Measurements from ENCODE around the gene RNF212. TPM values are rescaled to one million over a fixed set of nuclear protein-coding genes. Genes with fewer than 3 reads are reported as not detected.

The RNF212 gene
- total RNA-seq (ENCODE audit: low replicate concordance) = 2.8 and 6.9 TPM in 2 replicates

- H3K4me3 ChIP-seq (ENCODE audit: low read depth, low read length) = peak within 1 kb of the TSS; percentile 45
- no peak for DNase-seq (ENCODE audit: low read depth)
- no peak for TF ChIP-seq CTCF (IDR thresholded peaks at IDR 0.05; ENCODE audit: insufficient read depth, low read length)
Measured at GRCh38 chr4:1113311-1114009, at the start of gene RNF212. Gene RNF212 (minus strand): TSS chr4:1113564. CDS start chr4:1113464, 100 bp downstream.

GRCh38 chr4:1160351-1160750 is 47.0 kb upstream of the RNF212 start:
- no peak overlapping the region for H3K4me3 ChIP-seq (ENCODE audit: low read depth, low read length)
- no peak for TF ChIP-seq CTCF (IDR thresholded peaks at IDR 0.05; ENCODE audit: insufficient read depth, low read length)
- no peak for DNase-seq (ENCODE audit: low read depth)

GRCh38 chr4:1156069-1156468 is 42.7 kb upstream of the RNF212 start:
- no peak for TF ChIP-seq CTCF (IDR thresholded peaks at IDR 0.05; ENCODE audit: insufficient read depth, low read length)
- DNase-seq (ENCODE audit: low read depth) = no peak
- H3K4me3 ChIP-seq (ENCODE audit: low read depth, low read length) = no peak overlapping the region

GRCh38 chr4:1155314-1155713 is 42.0 kb upstream of the RNF212 start:
- no peak overlapping the region for H3K4me3 ChIP-seq (ENCODE audit: low read depth, low read length)
- TF ChIP-seq CTCF (IDR thresholded peaks at IDR 0.05; ENCODE audit: insufficient read depth, low read length) = no peak
- DNase-seq (ENCODE audit: low read depth) = peak; percentile 30

GRCh38 chr4:1154523-1155182 is 41.3 kb upstream of the RNF212 start:
- no peak for TF ChIP-seq CTCF (IDR thresholded peaks at IDR 0.05; ENCODE audit: insufficient read depth, low read length)
- H3K4me3 ChIP-seq (ENCODE audit: low read depth, low read length) = no peak overlapping the region
- DNase-seq (ENCODE audit: low read depth) = peak; percentile 56

GRCh38 chr4:1154126-1154522 is 40.8 kb upstream of the RNF212 start:
- no peak for TF ChIP-seq CTCF (IDR thresholded peaks at IDR 0.05; ENCODE audit: insufficient read depth, low read length)
- DNase-seq (ENCODE audit: low read depth) = no peak
- H3K4me3 ChIP-seq (ENCODE audit: low read depth, low read length) = no peak overlapping the region

Measured in fibroblast of the aortic adventitia (primary cell).